Esophagus muscularis mucosa (tissue), 3 donors: Measurements from ENCODE around the gene KHDC4.
"Not testable (repeated sequence)": the region's sequence is repeated elsewhere in the genome, so short reads cannot be mapped to it uniquely, and the experiment has no call there.

Experiments
- CTCF ChIP-seq, 3 experiments: fragments of 200-600 bp in 2 of 3; fragments of 450-650 bp in 1 of 3; sonication (generic) in 2 of 3; IDR thresholded peaks; one replicate each; pipeline ENCODE4 v1.5.1; 2017 to 2019; ENCODE audit warnings: antibody characterized with exemption in 3 of 3, mild to moderate bottlenecking in 2 of 3, moderate library complexity in 1 of 3
- POLR2A ChIP-seq: fragments of 450-650 bp; IDR thresholded peaks from one replicate; pipeline ENCODE4 v1.6.1; 2017; ENCODE audit warnings: antibody characterized with exemption, moderate library complexity, mild to moderate bottlenecking, low read depth
- POLR2AphosphoS5 ChIP-seq, 2 donors: sonication (generic); formaldehyde crosslinking; IDR thresholded peaks; one replicate each; pipeline ENCODE4 v1.6.1; 2017; ENCODE audit warnings: antibody characterized with exemption in 2 of 2

GRCh38 chr1:155895617-155896016, 38.6 kb downstream of the KHDC4 start:
- not testable (repeated sequence) for TF ChIP-seq POLR2AphosphoS5 (IDR thresholded peaks at IDR 0.05); CTCF (IDR thresholded peaks at IDR 0.05); POLR2A
